NCI-H2029 (cell line): ENCODE results near the gene PPARA.

Source experiments
- DNase-seq: peaks from one replicate; lab custom pipeline; 2025; lab: John Stamatoyannopoulos, UW

The PPARA gene

GRCh38 chr22:46212195-46212594 lies 61.9 kb downstream of the PPARA start:
- DNase-seq, result no peak

GRCh38 chr22:46213052-46213451 lies 62.7 kb downstream of the PPARA start:
- no peak for DNase-seq

GRCh38 chr22:46214149-46214548 lies 63.8 kb downstream of the PPARA start:
- no peak for DNase-seq

DNA sequence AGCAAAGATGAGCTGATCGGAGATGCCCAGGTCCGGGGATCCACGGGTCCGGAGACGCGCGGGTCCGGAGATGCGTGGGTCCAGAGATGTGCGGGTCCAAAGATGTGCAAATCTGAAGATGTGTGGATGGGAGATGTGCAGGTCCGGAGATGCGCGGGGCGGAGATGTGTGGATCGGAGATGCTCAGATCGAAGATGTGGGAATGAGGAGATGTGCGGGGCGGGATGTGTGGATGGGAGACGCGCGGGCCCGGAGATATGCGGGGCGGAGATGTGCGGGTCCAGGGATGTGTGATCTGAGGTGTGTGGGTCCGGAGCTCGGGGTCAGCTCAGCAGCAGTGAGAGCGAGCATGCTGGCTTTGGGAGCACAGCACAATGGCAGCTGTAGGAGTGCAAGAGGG lies 64.3 kb downstream of the PPARA start:
- no peak for DNase-seq

DNA sequence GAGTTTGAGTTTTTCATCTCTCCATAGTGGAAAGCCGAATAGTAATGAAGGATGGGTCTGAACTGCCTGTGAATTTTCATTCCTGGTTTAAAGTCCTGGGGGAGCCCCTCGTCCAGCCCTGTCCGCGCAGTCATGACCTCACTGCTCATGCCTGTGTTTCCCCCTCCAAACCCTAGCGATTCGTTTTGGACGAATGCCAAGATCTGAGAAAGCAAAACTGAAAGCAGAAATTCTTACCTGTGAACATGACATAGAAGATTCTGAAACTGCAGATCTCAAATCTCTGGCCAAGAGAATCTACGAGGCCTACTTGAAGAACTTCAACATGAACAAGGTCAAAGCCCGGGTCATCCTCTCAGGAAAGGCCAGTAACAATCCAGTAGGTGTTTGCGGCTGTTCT lies 69.3 kb downstream of the PPARA start:
- DNase-seq, result peak; percentile 69

DNA sequence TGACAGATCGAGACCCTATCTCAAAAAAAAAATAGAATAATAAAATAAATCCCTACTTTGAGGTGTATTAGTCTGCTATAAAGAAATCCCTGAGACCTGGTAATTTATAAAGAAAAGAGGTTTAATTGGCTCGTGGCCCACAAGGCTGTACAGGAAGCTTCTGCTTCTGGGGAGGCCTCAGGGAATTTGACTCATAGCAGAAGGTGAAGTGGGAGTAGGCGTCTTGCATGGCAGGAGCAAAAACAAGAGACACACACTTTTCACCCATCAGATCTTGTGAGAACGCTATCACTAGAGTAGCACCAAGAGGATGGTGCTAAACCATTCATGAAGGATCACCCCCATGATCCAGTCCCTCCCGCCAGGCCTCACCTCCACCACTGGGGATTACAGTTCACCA lies 70.6 kb downstream of the PPARA start:
- no peak for DNase-seq

GRCh38 chr22:46224044-46224897 lies 73.9 kb downstream of the PPARA start:
- no peak for DNase-seq

- DNase-seq, result no peak
Measured at GRCh38 chr22:46224898-46225290, 74.6 kb downstream of the PPARA start.

DNA sequence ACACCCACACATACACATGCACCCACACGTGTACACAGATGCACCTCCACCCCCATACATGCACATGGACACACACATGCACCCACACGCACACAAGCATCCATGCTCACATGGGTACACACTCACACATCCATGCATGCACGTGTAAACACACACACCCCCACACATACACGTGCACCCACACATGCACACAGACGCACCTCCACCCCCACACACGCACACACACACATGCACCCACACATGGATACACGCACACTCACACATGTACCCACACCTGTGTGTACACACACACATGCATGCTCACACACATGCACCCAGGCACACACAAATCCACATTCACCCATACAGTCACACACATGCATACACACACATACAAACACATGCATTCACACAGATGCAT lies 75.3 kb downstream of the PPARA start:
- DNase-seq, result no peak

DNA sequence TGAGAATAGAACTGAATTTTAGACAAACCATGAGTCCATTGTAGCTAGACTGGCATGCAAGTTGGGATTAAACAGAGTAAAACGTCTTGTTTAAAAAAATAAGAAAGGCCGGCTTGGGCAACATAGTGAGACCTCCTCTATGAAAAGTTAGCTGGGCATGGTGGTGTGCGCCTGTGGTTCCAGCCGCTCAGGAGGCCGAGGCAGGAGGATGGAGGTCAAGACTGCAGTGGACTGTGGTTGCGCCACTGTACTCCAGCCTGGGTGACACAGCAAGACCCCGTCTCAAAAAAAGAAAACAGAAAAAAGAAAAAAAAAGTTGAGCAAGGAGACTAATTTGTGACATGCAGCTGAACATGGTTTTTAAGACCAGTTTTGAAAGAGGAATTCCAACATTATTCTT lies 76.3 kb downstream of the PPARA start:
- no peak for DNase-seq

DNA sequence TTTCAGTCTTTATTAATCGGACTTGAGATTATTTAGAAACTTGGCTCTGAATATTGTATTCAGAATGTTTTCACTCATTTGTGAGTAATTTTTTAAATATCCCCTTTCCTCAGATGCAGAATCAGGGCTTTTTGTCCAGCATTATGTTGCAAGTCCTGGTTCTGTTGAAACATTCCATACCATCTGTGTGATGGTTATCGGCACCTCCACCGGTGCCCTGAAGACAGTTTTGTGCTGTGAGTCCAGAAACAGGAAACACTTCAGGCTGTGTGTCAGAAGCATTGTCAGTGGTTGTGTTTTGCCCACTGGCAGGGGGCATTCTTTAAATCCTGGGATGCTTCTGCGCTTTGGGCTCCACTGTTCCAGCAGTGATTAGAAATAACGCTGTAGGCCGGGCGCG lies 79.4 kb downstream of the PPARA start:
- DNase-seq, result no peak

DNA sequence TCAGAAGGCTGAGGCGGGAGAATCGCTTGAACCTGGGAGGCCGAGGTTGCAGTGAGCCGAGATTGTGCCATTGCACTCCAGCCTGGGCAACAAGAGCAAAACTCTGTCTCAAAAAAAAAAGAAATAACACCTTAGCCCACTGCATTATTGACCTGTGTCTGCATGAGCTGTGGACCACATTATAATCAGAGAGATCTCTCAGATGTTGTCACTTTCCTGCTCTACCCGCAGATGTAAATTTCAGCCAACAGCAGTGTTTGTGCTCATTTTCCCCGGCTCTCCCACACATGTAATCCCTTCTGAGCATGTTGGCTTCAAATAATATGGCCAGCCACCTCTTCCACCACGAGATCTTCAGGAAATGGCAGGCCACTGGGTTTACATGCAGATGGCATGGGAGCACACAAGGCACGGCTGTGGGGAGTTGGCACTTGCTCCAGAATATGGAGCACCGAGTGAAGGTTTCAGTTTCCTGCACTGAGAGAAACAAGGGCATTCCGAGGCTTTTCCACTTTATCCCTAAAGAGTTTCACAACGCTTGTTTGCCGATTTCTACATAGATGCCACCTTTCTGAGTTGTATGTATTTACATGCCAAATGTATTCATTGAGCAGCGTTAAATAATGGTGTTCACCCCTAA lies 80.1 kb downstream of the PPARA start:
- no peak for DNase-seq

DNA sequence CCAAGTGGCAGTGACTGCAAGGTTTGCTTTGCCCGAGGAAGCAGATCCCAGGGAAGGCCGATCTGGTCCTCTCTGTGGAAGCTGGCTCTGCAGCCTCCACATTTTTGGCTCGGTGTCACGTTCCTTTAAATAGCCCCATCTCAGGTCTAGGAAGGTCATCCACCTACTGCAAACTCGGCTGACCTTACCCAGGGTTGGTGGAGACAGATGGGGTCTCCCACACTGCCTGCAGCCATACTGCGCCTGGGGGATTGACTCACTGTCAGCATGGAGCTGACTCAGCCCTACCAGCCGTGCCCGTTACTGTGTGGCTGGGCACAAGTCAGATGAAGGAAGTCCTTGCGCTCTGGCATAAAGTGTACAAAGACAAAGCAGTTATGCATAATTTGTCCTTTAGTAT lies 82.9 kb downstream of the PPARA start:
- DNase-seq, result peak; percentile 18

DNA sequence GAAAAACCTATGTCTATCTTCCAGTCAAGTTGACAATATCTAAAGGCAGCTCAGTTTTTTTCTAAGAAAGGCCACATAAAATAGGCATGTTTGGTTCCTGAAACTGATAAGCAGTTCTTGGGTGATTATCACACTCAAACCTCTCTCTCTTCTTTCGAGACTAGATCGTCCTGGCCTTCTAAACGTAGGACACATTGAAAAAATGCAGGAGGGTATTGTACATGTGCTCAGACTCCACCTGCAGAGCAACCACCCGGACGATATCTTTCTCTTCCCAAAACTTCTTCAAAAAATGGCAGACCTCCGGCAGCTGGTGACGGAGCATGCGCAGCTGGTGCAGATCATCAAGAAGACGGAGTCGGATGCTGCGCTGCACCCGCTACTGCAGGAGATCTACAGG lies 84.6 kb downstream of the PPARA start:
- DNase-seq, result no peak

GRCh38 chr22:46237453-46238124 lies 87.3 kb downstream of the PPARA start:
- peak; percentile 83 for DNase-seq

DNA sequence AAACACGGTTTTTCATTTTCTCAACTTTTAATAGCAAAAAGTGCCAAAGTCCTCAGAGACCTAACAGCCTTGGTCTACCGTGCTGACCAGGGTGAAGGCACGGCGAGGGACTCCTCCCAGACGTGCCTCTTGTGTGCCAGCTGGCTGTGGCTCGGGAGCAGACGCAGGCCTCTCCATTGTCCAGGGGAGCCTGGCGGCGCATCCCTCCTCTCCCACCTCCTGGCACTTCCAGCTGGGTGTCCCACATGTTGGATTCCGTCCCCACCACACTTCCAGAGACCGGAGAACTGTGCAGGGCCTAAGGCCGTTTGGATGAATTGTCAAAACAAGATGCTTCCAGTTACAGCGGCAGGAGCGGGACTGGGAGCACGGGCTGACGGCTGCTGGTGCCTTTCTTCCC lies 88.2 kb downstream of the PPARA start:
- no peak for DNase-seq

- no peak for DNase-seq
Measured at GRCh38 chr22:46239261-46240048, 89.1 kb downstream of the PPARA start.

DNA sequence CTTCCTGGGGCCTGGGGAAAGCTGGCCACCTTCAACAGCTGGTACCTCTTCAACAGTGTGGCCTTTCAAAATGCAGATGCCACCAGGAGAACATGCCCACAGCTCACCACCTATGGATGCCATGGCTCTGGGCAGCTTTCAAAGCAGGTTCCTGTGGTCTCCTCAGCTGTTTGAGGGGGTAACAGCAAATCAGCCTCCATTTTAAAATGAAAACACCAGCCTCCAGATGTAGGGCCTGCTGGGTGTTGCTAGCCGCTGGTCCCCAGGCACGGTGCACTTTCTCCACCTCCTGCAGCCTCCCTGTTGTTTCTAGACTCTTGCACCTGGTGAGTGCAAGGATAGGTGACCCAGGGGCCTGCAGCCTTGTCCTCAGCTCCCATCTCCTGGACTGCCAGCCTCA lies 89.7 kb downstream of the PPARA start:
- no peak for DNase-seq

DNA sequence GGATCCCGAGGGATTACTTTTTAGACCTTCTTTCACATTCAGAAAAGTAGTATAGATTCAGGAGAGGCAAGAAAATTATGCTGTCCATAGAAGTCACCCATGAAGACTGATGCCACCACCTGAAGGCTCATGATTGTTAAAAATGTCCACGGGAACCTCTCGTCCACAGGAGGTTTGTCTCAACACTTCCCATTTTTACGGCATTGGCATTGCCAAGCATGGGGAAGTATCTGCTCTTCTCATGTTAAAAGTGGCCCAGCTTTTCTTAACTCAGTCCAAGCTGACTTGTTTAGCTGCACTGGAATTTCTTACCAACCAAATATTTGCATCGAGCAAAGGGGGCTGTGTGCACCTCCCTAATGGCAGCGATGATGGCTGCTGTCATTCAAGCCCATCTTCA lies 90.2 kb downstream of the PPARA start:
- DNase-seq, result no peak

DNA sequence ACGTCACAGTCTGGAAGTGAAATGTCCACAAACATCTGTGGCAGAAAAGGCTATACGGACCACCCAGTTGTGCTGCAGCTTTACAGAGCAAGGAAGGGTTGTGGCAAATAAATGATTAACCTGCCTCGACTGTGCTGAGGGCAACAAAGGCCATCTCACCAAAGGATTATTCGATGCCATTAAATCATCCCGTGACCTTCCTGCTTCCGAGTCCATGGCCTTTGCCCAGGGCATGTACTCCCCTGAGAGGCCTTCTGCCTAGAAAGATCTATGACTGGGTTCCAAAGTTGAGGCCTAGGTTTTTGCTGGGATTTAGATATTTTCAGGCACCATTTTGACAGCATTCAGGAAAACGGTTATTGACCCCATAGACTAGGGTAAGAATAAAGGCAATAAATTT lies 90.6 kb downstream of the PPARA start:
- DNase-seq, result no peak

DNA sequence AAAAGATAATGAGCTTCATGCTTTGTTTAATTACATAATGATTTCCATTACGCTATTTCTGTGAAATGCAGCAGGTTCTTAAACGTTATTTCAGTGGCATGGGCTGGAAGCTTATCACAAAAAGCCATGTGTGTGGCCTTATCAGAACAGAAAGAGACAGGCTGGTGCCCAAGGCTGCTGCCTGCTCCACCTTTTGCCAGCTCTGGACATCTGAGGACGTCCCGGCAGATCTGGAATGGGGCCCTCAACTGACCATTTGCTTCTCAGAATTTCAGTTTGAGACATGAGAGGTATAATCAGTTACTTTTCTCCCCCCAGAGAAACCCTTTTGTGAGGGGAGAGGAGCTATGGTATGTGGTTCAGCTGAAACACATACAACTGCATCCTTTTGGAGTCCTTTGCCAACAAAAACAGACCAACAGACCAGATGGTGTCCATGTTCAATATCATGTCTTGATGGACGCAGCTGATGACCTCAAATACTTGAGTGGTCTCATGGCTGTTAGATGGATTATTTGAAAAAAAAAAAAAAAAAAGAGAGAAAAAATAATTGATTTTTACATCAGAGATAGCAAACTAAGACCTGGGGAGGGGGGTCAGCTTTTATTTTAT lies 91.2 kb downstream of the PPARA start:
- DNase-seq, result no peak

- DNase-seq, result no peak
Measured at GRCh38 chr22:46242076-46242475, 91.8 kb downstream of the PPARA start.
